Esophagus squamous epithelium (tissue), 4 donors: Measurements from ENCODE around the gene CCDC78.

ENCODE experiments used
- CTCF ChIP-seq, 6 experiments: fragments of 450-650 bp in 4 of 6; fragments of 200-600 bp in 2 of 6; sonication (generic) in 2 of 6; IDR thresholded peaks; one replicate each; pipeline ENCODE4 v1.5.1; 2016 to 2019; ENCODE audit warnings: antibody characterized with exemption in 6 of 6, mild to moderate bottlenecking in 4 of 6, moderate library complexity in 4 of 6
- POLR2A ChIP-seq, 4 donors: fragments of 450-650 bp; IDR thresholded peaks; one replicate each; pipeline ENCODE4 v1.6.1; 2017; ENCODE audit warnings: antibody characterized with exemption in 4 of 4, mild to moderate bottlenecking in 4 of 4, moderate library complexity in 3 of 4

- no peak for TF ChIP-seq CTCF (IDR thresholded peaks at IDR 0.05)
- no peak for TF ChIP-seq POLR2A (IDR thresholded peaks at IDR 0.05)
Measured at GRCh38 chr16:752007-752312, 25.7 kb upstream of the CCDC78 start.
